Astrocyte (in vitro differentiated cells and primary cell): ENCODE measurements around the gene CSAD. TPM values are rescaled to one million over a fixed set of nuclear protein-coding genes. Genes with fewer than 3 reads are reported as not detected.

Source experiments
- DNase-seq: peaks from one replicate; pipeline ENCODE4 v3.0.0-alpha.2; 2010; ENCODE audit warnings: low read depth
- FAIRE-seq: peaks from 2 replicates; lab custom pipeline; 2011; peaks lifted over from hg19 to GRCh38; lab: Jason Lieb, UNC
- H2AFZ ChIP-seq: 2 replicates; pipeline ENCODE4 v1.6.0; 2012; ENCODE audit warnings: low read depth, low read length, inconsistent platforms
- H3K27ac ChIP-seq: 2 replicates; pipeline ENCODE4 v1.5.1; 2011; ENCODE audit warnings: low read depth, low read length, inconsistent platforms
- H3K27me3 ChIP-seq: 2 replicates; pipeline ENCODE4 v1.6.0; 2011; ENCODE audit warnings: low read length, inconsistent platforms; ENCODE audit not compliant: insufficient read depth
- H3K36me3 ChIP-seq: 2 replicates; pipeline ENCODE4 v1.5.1; 2011; ENCODE audit warnings: low read length, inconsistent platforms; ENCODE audit not compliant: insufficient read depth
- H3K4me1 ChIP-seq: 2 replicates; pipeline ENCODE4 v1.5.1; 2011; ENCODE audit warnings: low read length, inconsistent platforms; ENCODE audit not compliant: insufficient read depth
- H3K4me2 ChIP-seq: 2 replicates; pipeline ENCODE4 v1.6.0; 2012; ENCODE audit warnings: low read length, inconsistent platforms
- H3K4me3 ChIP-seq: 2 replicates; pipeline ENCODE4 v1.5.1; 2011; ENCODE audit warnings: low read depth, mild to moderate bottlenecking, low read length, inconsistent platforms; ENCODE audit not compliant: insufficient read depth
- H3K79me2 ChIP-seq: 2 replicates; pipeline ENCODE4 v1.6.0; 2012; ENCODE audit warnings: mild to moderate bottlenecking, low read length, inconsistent platforms; ENCODE audit not compliant: insufficient read depth
- H3K9ac ChIP-seq: 2 replicates; pipeline ENCODE4 v1.6.0; 2012; ENCODE audit warnings: mild to moderate bottlenecking, low read length, inconsistent platforms
- H3K9me3 ChIP-seq: 2 replicates; pipeline ENCODE4 v1.5.1; 2012; ENCODE audit warnings: low read depth, mild to moderate bottlenecking, low read length, inconsistent platforms; ENCODE audit not compliant: insufficient read depth
- H4K20me1 ChIP-seq: 2 replicates; pipeline ENCODE4 v1.6.0; 2012; ENCODE audit warnings: low read length, inconsistent platforms; ENCODE audit not compliant: insufficient read depth
- H3K27ac Mint-ChIP-seq: one replicate; pipeline ENCODE4 v1.8.0; 2021; ENCODE audit warnings: mild to moderate bottlenecking, mixed read lengths; ENCODE audit not compliant: unreplicated experiment
- H3K27me3 Mint-ChIP-seq: one replicate; pipeline ENCODE4 v1.8.0; 2021; ENCODE audit warnings: low read depth, mixed read lengths; ENCODE audit not compliant: unreplicated experiment
- H3K36me3 Mint-ChIP-seq: one replicate; pipeline ENCODE4 v1.8.0; 2021; ENCODE audit warnings: low read depth, mixed read lengths; ENCODE audit not compliant: unreplicated experiment
- H3K4me1 Mint-ChIP-seq: one replicate; pipeline ENCODE4 v1.8.0; 2021; ENCODE audit warnings: low read depth, mixed read lengths; ENCODE audit not compliant: unreplicated experiment
- H3K4me3 Mint-ChIP-seq: one replicate; pipeline ENCODE4 v1.8.0; 2021; ENCODE audit warnings: mild to moderate bottlenecking, moderate library complexity, mixed read lengths; ENCODE audit not compliant: unreplicated experiment
- H3K9me3 Mint-ChIP-seq: one replicate; pipeline ENCODE4 v1.8.0; 2021; ENCODE audit warnings: mild to moderate bottlenecking, mixed read lengths; ENCODE audit not compliant: unreplicated experiment
- EZH2 ChIP-seq: IDR thresholded peaks from 2 replicates; pipeline ENCODE4 v1.6.1; 2012; ENCODE audit warnings: mild to moderate bottlenecking, low read length, inconsistent platforms; ENCODE audit not compliant: insufficient read depth
- total RNA-seq: library from RNA; stranded (reverse); gene quantifications from 2 replicates; pipeline ENCODE4 v1.2.1, GENCODE V29; 2021
- TF ChIP-seq, protein P1 (sequence below): IDR thresholded peaks from 2 replicates; pipeline ENCODE4 v1.5.1; 2011; ENCODE audit warnings: low read depth, mild to moderate bottlenecking, inconsistent platforms, low read length, moderate library complexity; ENCODE audit not compliant: insufficient read depth

The CSAD gene
- total RNA-seq, 1 donor from 2014 or later = 19.4 TPM

GRCh38 chr12:53229454-53229853 is 48.7 kb upstream of the CSAD start:
- no peak for FAIRE-seq
- H3K4me1 Mint-ChIP-seq = peaks cover 26% of the 10 kb centered on the region
- TF ChIP-seq, protein P1, sequence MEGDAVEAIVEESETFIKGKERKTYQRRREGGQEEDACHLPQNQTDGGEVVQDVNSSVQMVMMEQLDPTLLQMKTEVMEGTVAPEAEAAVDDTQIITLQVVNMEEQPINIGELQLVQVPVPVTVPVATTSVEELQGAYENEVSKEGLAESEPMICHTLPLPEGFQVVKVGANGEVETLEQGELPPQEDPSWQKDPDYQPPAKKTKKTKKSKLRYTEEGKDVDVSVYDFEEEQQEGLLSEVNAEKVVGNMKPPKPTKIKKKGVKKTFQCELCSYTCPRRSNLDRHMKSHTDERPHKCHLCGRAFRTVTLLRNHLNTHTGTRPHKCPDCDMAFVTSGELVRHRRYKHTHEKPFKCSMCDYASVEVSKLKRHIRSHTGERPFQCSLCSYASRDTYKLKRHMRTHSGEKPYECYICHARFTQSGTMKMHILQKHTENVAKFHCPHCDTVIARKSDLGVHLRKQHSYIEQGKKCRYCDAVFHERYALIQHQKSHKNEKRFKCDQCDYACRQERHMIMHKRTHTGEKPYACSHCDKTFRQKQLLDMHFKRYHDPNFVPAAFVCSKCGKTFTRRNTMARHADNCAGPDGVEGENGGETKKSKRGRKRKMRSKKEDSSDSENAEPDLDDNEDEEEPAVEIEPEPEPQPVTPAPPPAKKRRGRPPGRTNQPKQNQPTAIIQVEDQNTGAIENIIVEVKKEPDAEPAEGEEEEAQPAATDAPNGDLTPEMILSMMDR = no peak
- no peak for TF ChIP-seq EZH2
- Histone ChIP-seq H3K36me3 (no peaks in the 10 kb centered on the region), H3K9ac (no peak overlapping the region), H4K20me1 (no peaks in the 10 kb centered on the region), H3K9me3 (no peaks in the 10 kb centered on the region), H3K79me2 (no peaks in the 10 kb centered on the region), H3K4me3 (no peak overlapping the region), H3K4me2 (no peak overlapping the region), H3K27me3 (peaks cover 4% of the 10 kb centered on the region), H3K27ac (no peak overlapping the region), H2AFZ (no peak overlapping the region), H3K4me1 (peaks cover 28% of the 10 kb centered on the region)
- DNase-seq = no peak
- H3K36me3 Mint-ChIP-seq = peaks cover 10% of the 10 kb centered on the region
- no peak overlapping the region for H3K4me3 Mint-ChIP-seq
- H3K27ac Mint-ChIP-seq = no peak overlapping the region
- H3K27me3 Mint-ChIP-seq = peaks cover 8% of the 10 kb centered on the region
- no peaks in the 10 kb centered on the region for H3K9me3 Mint-ChIP-seq

GRCh38 chr12:53227836-53228235 is 47.1 kb upstream of the CSAD start:
- H3K9me3 Mint-ChIP-seq = no peaks in the 10 kb centered on the region
- TF ChIP-seq, protein P1 = no peak
- no peak for TF ChIP-seq EZH2
- H3K4me2 ChIP-seq = no peak overlapping the region
- peaks cover 10% of the 10 kb centered on the region for H3K36me3 Mint-ChIP-seq
- peaks cover 35% of the 10 kb centered on the region for H3K4me1 ChIP-seq
- peaks cover 29% of the 10 kb centered on the region for H3K4me1 Mint-ChIP-seq
- H3K9me3 ChIP-seq = no peaks in the 10 kb centered on the region
- no peak for DNase-seq
- H3K27ac ChIP-seq = no peak overlapping the region
- peaks cover 8% of the 10 kb centered on the region for H3K27me3 Mint-ChIP-seq
- H2AFZ ChIP-seq = no peak overlapping the region
- no peaks in the 10 kb centered on the region for H3K27me3 ChIP-seq
- no peaks in the 10 kb centered on the region for H3K36me3 ChIP-seq
- no peaks in the 10 kb centered on the region for H4K20me1 ChIP-seq
- no peak overlapping the region for H3K4me3 Mint-ChIP-seq
- no peak overlapping the region for H3K27ac Mint-ChIP-seq
- FAIRE-seq = no peak
- H3K9ac ChIP-seq = no peak overlapping the region
- no peak overlapping the region for H3K4me3 ChIP-seq
- no peaks in the 10 kb centered on the region for H3K79me2 ChIP-seq

DNA sequence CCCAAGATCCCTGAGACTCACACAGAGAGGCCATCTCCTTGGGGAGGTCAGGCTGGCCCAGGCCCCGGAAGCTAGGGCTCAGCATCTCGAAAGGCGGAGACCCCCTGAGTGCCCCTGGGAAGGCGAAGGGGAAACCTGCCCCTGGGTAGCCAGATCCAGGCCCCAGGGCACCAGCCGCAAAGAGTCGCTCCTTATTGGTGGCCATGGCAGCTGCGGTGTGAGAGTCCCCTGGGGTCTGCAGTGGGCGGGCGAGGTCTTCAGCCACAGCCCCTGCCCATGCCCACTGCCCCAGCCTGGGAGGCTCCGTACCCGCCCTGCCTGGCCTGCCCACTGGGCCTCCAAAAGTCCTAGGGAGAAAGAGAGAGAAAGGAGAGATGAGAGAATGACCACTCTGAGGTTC is 46.6 kb upstream of the CSAD start:
- Mint-ChIP-seq H3K4me1 (peaks cover 33% of the 10 kb centered on the region), H3K27ac (no peak overlapping the region), H3K9me3 (no peaks in the 10 kb centered on the region), H3K36me3 (peaks cover 10% of the 10 kb centered on the region), H3K27me3 (peaks cover 8% of the 10 kb centered on the region), H3K4me3 (no peak overlapping the region)
- TF ChIP-seq, protein P1 = no peak
- no peak for TF ChIP-seq EZH2
- H3K27ac ChIP-seq = no peak overlapping the region
- H3K36me3 ChIP-seq = no peaks in the 10 kb centered on the region
- H3K4me2 ChIP-seq = no peak overlapping the region
- FAIRE-seq (no peak), DNase-seq (no peak)
- no peak overlapping the region for H3K4me3 ChIP-seq
- no peak overlapping the region for H3K9ac ChIP-seq
- H3K4me1 ChIP-seq = peaks cover 35% of the 10 kb centered on the region
- no peak overlapping the region for H2AFZ ChIP-seq
- no peaks in the 10 kb centered on the region for H3K27me3 ChIP-seq
- no peaks in the 10 kb centered on the region for H3K79me2 ChIP-seq
- H3K9me3 ChIP-seq = no peaks in the 10 kb centered on the region
- H4K20me1 ChIP-seq = no peaks in the 10 kb centered on the region
